GM23248 (cell line): ENCODE results near the gene STK32B. TPM values are rescaled to one million over a fixed set of nuclear protein-coding genes. Genes with fewer than 3 reads are reported as not detected.
A peak's percentile ranks its signal among the peaks of the same experiment; 100 is the strongest.

Source experiments
- DNase-seq: peaks from one replicate; pipeline ENCODE4 v3.0.0-alpha.2; 2015
- H2AFZ ChIP-seq: fragments of 200-600 bp; sonication (generic); 2 replicates; pipeline ENCODE4 v1.6.1; 2016; ENCODE audit warnings: antibody characterized with exemption
- H3F3A ChIP-seq: fragments of 200-600 bp; sonication (generic); 2 replicates; pipeline ENCODE4 v1.6.1; 2016; ENCODE audit warnings: mild to moderate bottlenecking, antibody characterized with exemption, mixed run types; ENCODE audit not compliant: insufficient read depth
- H3K27ac ChIP-seq: fragments of 200-600 bp; sonication (generic); 2 replicates; pipeline ENCODE4 v1.5.1; 2016; ENCODE audit warnings: mild to moderate bottlenecking
- H3K27me3 ChIP-seq: fragments of 200-600 bp; sonication (generic); replicated peaks from 2 replicates; pipeline ENCODE4 v1.6.1; 2016; ENCODE audit warnings: mild to moderate bottlenecking; ENCODE audit not compliant: insufficient read depth
- H3K36me3 ChIP-seq: fragments of 200-600 bp; sonication (generic); 2 replicates; pipeline ENCODE4 v1.6.1; 2016; ENCODE audit warnings: low read depth, mild to moderate bottlenecking
- H3K4me1 ChIP-seq: fragments of 200-600 bp; sonication (generic); 2 replicates; pipeline ENCODE4 v1.6.1; 2016; ENCODE audit warnings: mild to moderate bottlenecking; ENCODE audit not compliant: insufficient read depth
- H3K4me2 ChIP-seq: fragments of 200-600 bp; sonication (generic); one replicate; pipeline ENCODE4 v1.6.1; 2016; ENCODE audit warnings: mild to moderate bottlenecking; ENCODE audit not compliant: unreplicated experiment
- H3K4me3 ChIP-seq: fragments of 200-600 bp; sonication (generic); 2 replicates; pipeline ENCODE4 v1.5.1; 2016; ENCODE audit warnings: mild to moderate bottlenecking
- H3K79me2 ChIP-seq: fragments of 200-600 bp; sonication (generic); 2 replicates; pipeline ENCODE4 v1.6.1; 2016; ENCODE audit warnings: mild to moderate bottlenecking; ENCODE audit not compliant: insufficient read depth
- H3K9ac ChIP-seq: fragments of 200-600 bp; sonication (generic); 2 replicates; pipeline ENCODE4 v1.6.1; 2016; ENCODE audit warnings: mild to moderate bottlenecking
- H3K9me2 ChIP-seq: fragments of 200-600 bp; sonication (generic); 2 replicates; pipeline ENCODE4 v1.6.1; 2016; ENCODE audit warnings: mixed run types, mild to moderate bottlenecking, moderate library complexity; ENCODE audit not compliant: insufficient read depth
- H3K9me3 ChIP-seq: fragments of 200-600 bp; sonication (generic); one replicate; pipeline ENCODE4 v1.6.1; 2017; ENCODE audit warnings: low read depth
- H4K20me1 ChIP-seq: fragments of 200-600 bp; sonication (generic); 2 replicates; pipeline ENCODE4 v1.6.0; 2016; ENCODE audit not compliant: insufficient read depth
- EZH2 ChIP-seq: fragments of 200-600 bp; sonication (generic); IDR thresholded peaks from 2 replicates; pipeline ENCODE4 v1.6.1; 2018; ENCODE audit warnings: antibody characterized with exemption, mild to moderate bottlenecking; ENCODE audit not compliant: insufficient read depth, poor library complexity, severe bottlenecking
- EZH2phosphoT487 ChIP-seq: fragments of 200-600 bp; sonication (generic); IDR thresholded peaks from 2 replicates; pipeline ENCODE4 v1.6.1; 2018; ENCODE audit warnings: antibody characterized with exemption, moderate library complexity, mild to moderate bottlenecking, low read depth; ENCODE audit not compliant: insufficient read depth
- WGBS, 2 experiments: methylation state at CpG; one replicate each; pipeline ENCODE4 v1.1.6; 2015 to 2017; ENCODE audit warnings: low lambda C conversion rate in 2 of 2, low coverage in 1 of 2; ENCODE audit errors: missing lambda C conversion rate in 2 of 2; 5-methylcytosine and 5-hydroxymethylcytosine counted together
- in situ Hi-C: fragments of 300-500 bp; cut with MboI; formaldehyde crosslinking; loops from 2 replicates; pipeline ENCODE4 v1.15.0; 2020
- polyA plus RNA-seq: library from polyadenylated mRNA; unstranded; fragments of >200 nt; fragmentation: Nextera tagmentation; extraction: Ambion mirVana; gene quantifications from 2 replicates; pipeline ENCODE4 v1.2.1, GENCODE V29; 2016
- total RNA-seq: library from RNA; depleted of rRNA; stranded (reverse); fragments of >200 nt; shearing (Covaris generic); gene quantifications from 2 replicates; pipeline ENCODE4 v1.2.3, GENCODE V29; 2014

Gene STK32B
- total and polyA plus RNA-seq, 2 experiments from 2014 or later, result 4.9 to 6.1 TPM

- H3K27me3 ChIP-seq, result no peaks in the 10 kb centered on the region
- TF ChIP-seq EZH2phosphoT487 (no peak), EZH2 (no peak)
- 48 to 54% methylated on average over 12 of the region's 12 CpGs for WGBS, 2 experiments
- H3K36me3 ChIP-seq, result no peaks in the 10 kb centered on the region
- no peaks in the 10 kb centered on the region for H3F3A ChIP-seq
- DNase-seq, result no peak
- no peaks in the 10 kb centered on the region for H3K4me1 ChIP-seq
- H2AFZ ChIP-seq, result no peak overlapping the region
- no peak overlapping the region for H3K4me2 ChIP-seq
- H3K4me3 ChIP-seq, result no peak overlapping the region
- H3K9me2 ChIP-seq, result no peaks in the 10 kb centered on the region
- H3K9ac ChIP-seq, result no peak overlapping the region
- no peaks in the 10 kb centered on the region for H3K79me2 ChIP-seq
- H3K27ac ChIP-seq, result no peak overlapping the region
- in situ Hi-C loops, result no loop called here
- H3K9me3 ChIP-seq, result no peaks in the 10 kb centered on the region
- no peaks in the 10 kb centered on the region for H4K20me1 ChIP-seq
These were observed 167.2 kb downstream of the STK32B start for GRCh38 chr4:5218376-5219069.

- Histone ChIP-seq H3K4me1 (no peaks in the 10 kb centered on the region), H4K20me1 (no peaks in the 10 kb centered on the region), H3K9ac (no peak overlapping the region), H3K36me3 (no peaks in the 10 kb centered on the region), H3K9me3 (no peaks in the 10 kb centered on the region), H3K9me2 (no peaks in the 10 kb centered on the region), H3K27me3 (no peaks in the 10 kb centered on the region), H3K4me2 (no peak overlapping the region), H2AFZ (no peak overlapping the region), H3K79me2 (no peaks in the 10 kb centered on the region), H3K4me3 (no peak overlapping the region), H3K27ac (no peak overlapping the region), H3F3A (no peaks in the 10 kb centered on the region)
- 42 to 44% methylated on average over 4 of the region's 4 CpGs for WGBS, 2 experiments
- peak; percentile 31 for DNase-seq
- TF ChIP-seq EZH2, result no peak
- in situ Hi-C loops, result no loop called here
These were observed 168.7 kb downstream of the STK32B start for GRCh38 chr4:5220028-5220427.

- no peaks in the 10 kb centered on the region for H4K20me1 ChIP-seq
- H3K4me2 ChIP-seq, result no peak overlapping the region
- H3K9me2 ChIP-seq, result no peaks in the 10 kb centered on the region
- no peaks in the 10 kb centered on the region for H3K36me3 ChIP-seq
- in situ Hi-C loops, result no loop called here
- TF ChIP-seq EZH2 (no peak), EZH2phosphoT487 (no peak)
- DNase-seq, result no peak
- H3K27ac ChIP-seq, result no peak overlapping the region
- H2AFZ ChIP-seq, result no peak overlapping the region
- H3K79me2 ChIP-seq, result no peaks in the 10 kb centered on the region
- no peaks in the 10 kb centered on the region for H3K9me3 ChIP-seq
- no peak overlapping the region for H3K9ac ChIP-seq
- no peaks in the 10 kb centered on the region for H3K4me1 ChIP-seq
- H3K4me3 ChIP-seq, result no peak overlapping the region
- H3K27me3 ChIP-seq, result no peaks in the 10 kb centered on the region
- H3F3A ChIP-seq, result no peaks in the 10 kb centered on the region
These were observed 170.8 kb downstream of the STK32B start for GRCh38 chr4:5222047-5222446.

GRCh38 chr4:5222951-5223350 is 171.7 kb downstream of the STK32B start:
- Histone ChIP-seq H3K4me2 (no peak overlapping the region), H3K9me2 (no peaks in the 10 kb centered on the region), H4K20me1 (no peaks in the 10 kb centered on the region), H3K9me3 (no peaks in the 10 kb centered on the region), H3K4me3 (no peak overlapping the region), H3K27me3 (no peaks in the 10 kb centered on the region), H3K4me1 (no peaks in the 10 kb centered on the region), H3F3A (no peaks in the 10 kb centered on the region), H3K27ac (no peak overlapping the region), H3K79me2 (no peaks in the 10 kb centered on the region), H2AFZ (no peak overlapping the region), H3K36me3 (no peaks in the 10 kb centered on the region), H3K9ac (no peak overlapping the region)
- 50 to 53% methylated on average over 1 of the region's 1 CpG for WGBS, 2 experiments
- DNase-seq, result no peak
- TF ChIP-seq EZH2phosphoT487, result no peak
- no peak for TF ChIP-seq EZH2
- in situ Hi-C loops, result no loop called here

- no peak overlapping the region for H3K4me3 ChIP-seq
- H4K20me1 ChIP-seq, result no peaks in the 10 kb centered on the region
- no peak overlapping the region for H3K4me2 ChIP-seq
- no peak for DNase-seq
- no peaks in the 10 kb centered on the region for H3K36me3 ChIP-seq
- in situ Hi-C loops, result no loop called here
- H3K27me3 ChIP-seq, result no peaks in the 10 kb centered on the region
- H3K9me2 ChIP-seq, result no peaks in the 10 kb centered on the region
- 61 to 68% methylated on average over 1 of the region's 1 CpG for WGBS, 2 experiments
- no peak overlapping the region for H2AFZ ChIP-seq
- TF ChIP-seq EZH2phosphoT487 (no peak), EZH2 (no peak)
- no peaks in the 10 kb centered on the region for H3K4me1 ChIP-seq
- no peaks in the 10 kb centered on the region for H3F3A ChIP-seq
- no peak overlapping the region for H3K9ac ChIP-seq
- H3K79me2 ChIP-seq, result no peaks in the 10 kb centered on the region
- H3K27ac ChIP-seq, result no peak overlapping the region
- no peaks in the 10 kb centered on the region for H3K9me3 ChIP-seq
These were observed 173.1 kb downstream of the STK32B start for GRCh38 chr4:5224340-5224739.
